Thoracic aorta (tissue), 2 donors: ENCODE data around the gene ASTL. TPM values are rescaled to one million over a fixed set of nuclear protein-coding genes. Genes with fewer than 3 reads are reported as not detected.

Experiments used
- ATAC-seq: fragments of 150-250 bp; one replicate; pipeline ENCODE4 v1.8.0; 2017; ENCODE audit warnings: low read depth; ENCODE audit not compliant: insufficient number of reproducible peaks, low FRiP score
- DNase-seq: peaks from one replicate; pipeline ENCODE4 v3.0.0-alpha.2; 2020; ENCODE audit warnings: low spot score
- H3K27ac ChIP-seq, 2 donors: fragments of 200-600 bp; sonication (generic); 1 replicate in 1 of 2; 2 replicates in 1 of 2; pipeline ENCODE4 v1.5.1; 2016; ENCODE audit warnings: mild to moderate bottlenecking in 2 of 2, moderate library complexity in 2 of 2
- H3K27me3 ChIP-seq: fragments of 200-600 bp; sonication (generic); replicated peaks from 2 replicates; pipeline ENCODE4 v1.6.0; 2016; ENCODE audit warnings: mild to moderate bottlenecking; ENCODE audit not compliant: insufficient read depth
- H3K36me3 ChIP-seq: fragments of 200-600 bp; sonication (generic); one replicate; pipeline ENCODE4 v1.5.1; 2016
- H3K4me1 ChIP-seq, 2 donors: fragments of 200-600 bp; sonication (generic); 1 replicate in 1 of 2; 2 replicates in 1 of 2; pipeline versions ENCODE4 v1.5.1 to v1.6.0; 2016; ENCODE audit warnings: low read depth in 2 of 2, mild to moderate bottlenecking in 1 of 2; ENCODE audit not compliant: control insufficient read depth in 1 of 2
- H3K4me3 ChIP-seq: fragments of 200-600 bp; sonication (generic); 2 replicates; pipeline ENCODE4 v1.5.1; 2016; ENCODE audit warnings: mild to moderate bottlenecking
- H3K9me3 ChIP-seq: fragments of 200-600 bp; sonication (generic); 2 replicates; pipeline ENCODE4 v1.5.1; 2016
- total RNA-seq, 2 donors: library from RNA; depleted of rRNA; stranded (reverse); fragments of >200 nt; gene quantifications; one replicate each; pipeline versions ENCODE4 v1.1.0 to v1.2.3, GENCODE V29; 2016
- TF ChIP-seq, protein P1 (sequence below): fragments of 200-600 bp; sonication (generic); IDR thresholded peaks from one replicate; pipeline ENCODE4 v1.5.1; 2019; ENCODE audit warnings: antibody characterized with exemption

ASTL gene
- total RNA-seq, 2 donors from 2014 or later = not detected

GRCh38 chr2:96152304-96153161 is 14.2 kb upstream of the ASTL start:
- no peak for ATAC-seq
- no peaks in the 10 kb centered on the region for H3K27me3 ChIP-seq
- TF ChIP-seq, protein P1, sequence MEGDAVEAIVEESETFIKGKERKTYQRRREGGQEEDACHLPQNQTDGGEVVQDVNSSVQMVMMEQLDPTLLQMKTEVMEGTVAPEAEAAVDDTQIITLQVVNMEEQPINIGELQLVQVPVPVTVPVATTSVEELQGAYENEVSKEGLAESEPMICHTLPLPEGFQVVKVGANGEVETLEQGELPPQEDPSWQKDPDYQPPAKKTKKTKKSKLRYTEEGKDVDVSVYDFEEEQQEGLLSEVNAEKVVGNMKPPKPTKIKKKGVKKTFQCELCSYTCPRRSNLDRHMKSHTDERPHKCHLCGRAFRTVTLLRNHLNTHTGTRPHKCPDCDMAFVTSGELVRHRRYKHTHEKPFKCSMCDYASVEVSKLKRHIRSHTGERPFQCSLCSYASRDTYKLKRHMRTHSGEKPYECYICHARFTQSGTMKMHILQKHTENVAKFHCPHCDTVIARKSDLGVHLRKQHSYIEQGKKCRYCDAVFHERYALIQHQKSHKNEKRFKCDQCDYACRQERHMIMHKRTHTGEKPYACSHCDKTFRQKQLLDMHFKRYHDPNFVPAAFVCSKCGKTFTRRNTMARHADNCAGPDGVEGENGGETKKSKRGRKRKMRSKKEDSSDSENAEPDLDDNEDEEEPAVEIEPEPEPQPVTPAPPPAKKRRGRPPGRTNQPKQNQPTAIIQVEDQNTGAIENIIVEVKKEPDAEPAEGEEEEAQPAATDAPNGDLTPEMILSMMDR = no peak
- H3K9me3 ChIP-seq = no peaks in the 10 kb centered on the region
- no peak overlapping the region for H3K27ac ChIP-seq
- peaks cover 3 to 17% of the 10 kb centered on the region in 2 donors for H3K4me1 ChIP-seq
- H3K4me3 ChIP-seq = no peak overlapping the region
- H3K36me3 ChIP-seq = no peaks in the 10 kb centered on the region
- DNase-seq = no peak

DNA sequence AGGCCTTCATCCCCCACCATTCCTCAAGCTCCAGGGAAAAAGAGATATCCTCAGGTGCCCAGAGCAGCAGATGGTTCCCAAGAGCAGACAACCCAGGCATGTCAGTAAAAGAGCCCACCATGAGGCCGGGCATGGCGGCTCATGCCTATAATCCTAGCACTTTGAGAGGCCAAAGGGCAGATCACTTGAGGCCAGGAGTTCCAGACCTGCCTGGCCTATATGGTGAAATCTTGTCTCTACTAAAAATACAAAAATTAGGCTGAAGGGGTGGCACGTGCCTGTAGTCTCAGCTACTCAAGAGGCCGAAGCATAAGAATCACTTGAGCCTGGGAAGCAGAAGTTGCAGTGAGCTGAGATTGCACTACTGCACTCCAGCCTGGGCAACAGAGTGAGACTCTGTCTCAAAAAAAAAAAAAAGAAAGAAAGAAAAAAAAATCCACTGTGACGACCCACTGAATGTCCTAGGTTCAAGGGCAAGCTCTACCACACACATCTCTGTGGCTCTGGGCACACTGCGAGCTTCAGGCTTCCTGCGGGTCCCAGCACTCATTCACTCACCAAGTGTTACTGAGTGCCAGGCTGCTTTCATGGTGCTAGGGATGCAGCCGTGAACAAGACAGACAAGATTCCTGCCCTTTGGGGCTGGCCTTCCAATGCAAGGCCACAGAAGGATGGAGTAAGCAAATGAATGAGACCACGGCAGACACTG is 13.4 kb upstream of the ASTL start:
- H3K9me3 ChIP-seq = no peaks in the 10 kb centered on the region
- H3K4me1 ChIP-seq = peaks cover 10 to 25% of the 10 kb centered on the region in 2 donors
- no peaks in the 10 kb centered on the region for H3K27me3 ChIP-seq
- H3K4me3 ChIP-seq = no peak overlapping the region
- H3K36me3 ChIP-seq = no peaks in the 10 kb centered on the region
- H3K27ac ChIP-seq = no peak overlapping the region
- DNase-seq (no peak), ATAC-seq (no peak)
- TF ChIP-seq, protein P1 = no peak

- DNase-seq (no peak), ATAC-seq (no peak)
- TF ChIP-seq, protein P1 = no peak
- H3K27me3 ChIP-seq = no peaks in the 10 kb centered on the region
- H3K36me3 ChIP-seq = no peaks in the 10 kb centered on the region
- H3K4me3 ChIP-seq = no peak overlapping the region
- H3K27ac ChIP-seq = no peak overlapping the region
- no peaks in the 10 kb centered on the region for H3K9me3 ChIP-seq
- H3K4me1 ChIP-seq = peaks cover 16 to 32% of the 10 kb centered on the region in 2 donors
Measured at GRCh38 chr2:96150791-96151594, 12.7 kb upstream of the ASTL start.

DNA sequence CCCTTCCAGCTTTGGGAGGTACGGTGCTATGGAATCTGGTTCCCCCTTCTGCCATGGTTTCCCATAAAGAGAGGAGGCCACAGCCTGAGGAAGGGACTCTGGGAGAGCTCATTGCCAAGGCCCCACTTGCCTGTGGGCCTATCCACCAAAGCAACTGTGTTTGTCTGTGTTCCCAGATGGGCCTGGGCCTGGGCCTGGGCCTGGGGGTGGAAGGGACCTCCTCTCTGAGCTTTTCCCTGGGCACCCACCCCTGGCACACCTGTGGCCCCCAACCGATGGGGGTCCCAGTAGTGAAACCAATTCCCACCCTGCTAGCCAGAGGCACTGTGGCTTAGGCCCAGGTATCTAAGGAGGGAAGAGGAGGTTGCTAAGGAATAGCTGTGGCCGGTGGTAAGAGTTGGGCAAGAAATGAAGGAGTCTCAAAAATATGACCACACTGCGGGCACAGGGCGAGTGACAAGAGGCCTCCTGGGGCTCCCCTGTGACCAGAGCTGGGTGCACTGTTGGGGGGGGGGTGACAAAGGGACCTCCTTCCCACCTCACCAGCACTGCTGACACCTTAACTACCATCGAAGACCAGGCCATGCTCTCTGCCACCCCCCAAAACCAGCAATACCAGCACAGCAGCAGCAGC is 11.8 kb upstream of the ASTL start:
- no peaks in the 10 kb centered on the region for H3K9me3 ChIP-seq
- H3K4me3 ChIP-seq = no peak overlapping the region
- no peaks in the 10 kb centered on the region for H3K27me3 ChIP-seq
- peaks cover 21 to 40% of the 10 kb centered on the region in 2 donors for H3K4me1 ChIP-seq
- TF ChIP-seq, protein P1 = no peak
- no peaks in the 10 kb centered on the region for H3K36me3 ChIP-seq
- DNase-seq (no peak), ATAC-seq (no peak)
- H3K27ac ChIP-seq = no peak overlapping the region
